Vagina (tissue), 2 donors: ENCODE measurements around the gene MACF1. TPM values are rescaled to one million over a fixed set of nuclear protein-coding genes. Genes with fewer than 3 reads are reported as not detected.
"Not testable (repeated sequence)": the region's sequence is repeated elsewhere in the genome, so short reads cannot be mapped to it uniquely, and the experiment has no call there.

ENCODE experiments used
- DNase-seq, 2 donors: peaks; one replicate each; pipeline ENCODE4 v3.0.0-alpha.2; 2017; ENCODE audit errors: extremely low spot score in 2 of 2
- H3K27ac ChIP-seq: fragments of 200-600 bp; sonication (generic); one replicate; pipeline ENCODE4 v1.5.1; 2019
- H3K27me3 ChIP-seq: fragments of 200-600 bp; sonication (generic); one replicate; pipeline ENCODE4 v1.5.1; 2019
- H3K36me3 ChIP-seq, 2 donors: fragments of 200-600 bp; sonication (generic); one replicate each; pipeline ENCODE4 v1.5.1; 2017 to 2019
- H3K4me1 ChIP-seq: fragments of 200-600 bp; sonication (generic); one replicate; pipeline ENCODE4 v1.5.1; 2019
- H3K4me3 ChIP-seq, 2 donors: fragments of 200-600 bp; sonication (generic); 1 replicate in 1 of 2; 2 replicates in 1 of 2; pipeline ENCODE4 v1.5.1; 2016 to 2019
- H3K9me3 ChIP-seq: fragments of 200-600 bp; sonication (generic); one replicate; pipeline ENCODE4 v1.5.1; 2019
- CTCF ChIP-seq, 3 experiments: fragments of 450-650 bp in 2 of 3; fragments of 200-600 bp in 1 of 3; sonication (generic) in 1 of 3; IDR thresholded peaks; one replicate each; pipeline ENCODE4 v1.5.1; 2017 to 2019; ENCODE audit warnings: antibody characterized with exemption in 3 of 3, mild to moderate bottlenecking in 2 of 3, moderate library complexity in 2 of 3
- POLR2A ChIP-seq, 2 donors: fragments of 450-650 bp; IDR thresholded peaks; one replicate each; pipeline ENCODE4 v1.6.1; 2017; ENCODE audit warnings: antibody characterized with exemption in 2 of 2, mild to moderate bottlenecking in 2 of 2, moderate library complexity in 2 of 2
- POLR2AphosphoS5 ChIP-seq, 2 donors: sonication (generic); formaldehyde crosslinking; IDR thresholded peaks; one replicate each; pipeline ENCODE4 v1.9.0; 2017; ENCODE audit warnings: antibody characterized with exemption in 2 of 2, mild to moderate bottlenecking in 2 of 2, low read depth in 1 of 2; ENCODE audit not compliant: insufficient read depth in 1 of 2
- intact Hi-C: fragments of 100-400 bp; cut with DNase I; formaldehyde crosslinking; loops from one replicate; pipeline ENCODE4 v1.15.1; 2023
- total RNA-seq: library from RNA; depleted of rRNA; stranded (reverse); fragments of >200 nt; gene quantifications from one replicate; pipeline ENCODE4 v1.2.3, GENCODE V29; 2016

The MACF1 gene
- total RNA-seq, 1 donor from 2014 or later: 291 TPM

- TF ChIP-seq POLR2A (IDR thresholded peaks at IDR 0.05): no peak
- no peak for TF ChIP-seq POLR2AphosphoS5 (IDR thresholded peaks at IDR 0.05; ENCODE audit: insufficient read depth in 1 of 2, low read depth in 1 of 2)
- no peak for TF ChIP-seq CTCF (IDR thresholded peaks at IDR 0.05)
These were observed 303.8 kb downstream of the MACF1 start for GRCh38 chr1:39508266-39508665.

GRCh38 chr1:39508857-39509305, 304.4 kb downstream of the MACF1 start:
- H3K9me3 ChIP-seq: no peaks in the 10 kb centered on the region
- DNase-seq: no peak
- H3K27ac ChIP-seq: no peak overlapping the region
- no peak overlapping the region for H3K4me3 ChIP-seq
- no peaks in the 10 kb centered on the region for H3K27me3 ChIP-seq
- H3K4me1 ChIP-seq: no peaks in the 10 kb centered on the region
- no peaks in the 10 kb centered on the region for H3K36me3 ChIP-seq
- no peak for TF ChIP-seq CTCF (IDR thresholded peaks at IDR 0.05)
- no peak for TF ChIP-seq POLR2A (IDR thresholded peaks at IDR 0.05)
- TF ChIP-seq POLR2AphosphoS5 (IDR thresholded peaks at IDR 0.05; ENCODE audit: insufficient read depth in 1 of 2, low read depth in 1 of 2): no peak
- intact Hi-C loops: no loop called here

More at GRCh38 chr1:39508266-39508665, 303.8 kb downstream of the MACF1 start:
- Histone ChIP-seq H3K36me3 (no peaks in the 10 kb centered on the region), H3K4me3 (no peak overlapping the region), H3K27ac (no peak overlapping the region), H3K27me3 (no peaks in the 10 kb centered on the region), H3K4me1 (no peaks in the 10 kb centered on the region), H3K9me3 (no peaks in the 10 kb centered on the region)
- DNase-seq: no peak
- intact Hi-C loops: no loop called here

- Histone ChIP-seq H3K27ac (no peak overlapping the region), H3K9me3 (no peaks in the 10 kb centered on the region), H3K36me3 (no peaks in the 10 kb centered on the region), H3K4me3 (no peak overlapping the region), H3K27me3 (no peaks in the 10 kb centered on the region), H3K4me1 (no peaks in the 10 kb centered on the region)
- intact Hi-C loops: no loop called here
- no peak for DNase-seq
- TF ChIP-seq POLR2A (IDR thresholded peaks at IDR 0.05): no peak
- TF ChIP-seq POLR2AphosphoS5 (IDR thresholded peaks at IDR 0.05; ENCODE audit: insufficient read depth in 1 of 2, low read depth in 1 of 2): no peak
- no peak for TF ChIP-seq CTCF (IDR thresholded peaks at IDR 0.05)
These were observed 305.0 kb downstream of the MACF1 start for GRCh38 chr1:39509360-39510009.

GRCh38 chr1:39510570-39511186, 306.2 kb downstream of the MACF1 start:
- H3K27me3 ChIP-seq, H3K4me1 ChIP-seq, H3K36me3 ChIP-seq, H3K4me3 ChIP-seq, H3K27ac ChIP-seq, intact Hi-C loops, DNase-seq, H3K9me3 ChIP-seq: not testable (repeated sequence)

- H3K27ac ChIP-seq, H3K36me3 ChIP-seq, H3K4me3 ChIP-seq, intact Hi-C loops, H3K9me3 ChIP-seq, H3K4me1 ChIP-seq, H3K27me3 ChIP-seq, DNase-seq: not testable (repeated sequence)
These were observed 307.0 kb downstream of the MACF1 start for GRCh38 chr1:39511477-39511876.

GRCh38 chr1:39512234-39512847, 307.8 kb downstream of the MACF1 start:
- DNase-seq, H3K27me3 ChIP-seq, H3K4me1 ChIP-seq, H3K36me3 ChIP-seq, H3K27ac ChIP-seq, H3K9me3 ChIP-seq, H3K4me3 ChIP-seq, intact Hi-C loops: not testable (repeated sequence)

- H3K9me3 ChIP-seq, H3K36me3 ChIP-seq, H3K27ac ChIP-seq, DNase-seq, intact Hi-C loops, H3K27me3 ChIP-seq, H3K4me1 ChIP-seq: not testable (repeated sequence)
- peak overlapping the region in 1 of 2 donors; percentile 9 for H3K4me3 ChIP-seq
These were observed 310.2 kb downstream of the MACF1 start for GRCh38 chr1:39514710-39515124.

GRCh38 chr1:39515131-39516086, 310.9 kb downstream of the MACF1 start:
- intact Hi-C loops, H3K27ac ChIP-seq, H3K27me3 ChIP-seq, DNase-seq, H3K4me1 ChIP-seq, H3K9me3 ChIP-seq, H3K36me3 ChIP-seq: not testable (repeated sequence)
- H3K4me3 ChIP-seq: peak overlapping the region in 1 of 2 donors; percentile 9

GRCh38 chr1:39516841-39517240, 312.3 kb downstream of the MACF1 start:
- DNase-seq, intact Hi-C loops, H3K27me3 ChIP-seq, H3K9me3 ChIP-seq, H3K4me1 ChIP-seq, H3K27ac ChIP-seq, H3K4me3 ChIP-seq, H3K36me3 ChIP-seq: not testable (repeated sequence)
